Trophoblast cell (in vitro differentiated cells and primary cell): ENCODE measurements around the gene LPCAT3.

ENCODE experiments used
- DNase-seq, 2 donors: peaks; one replicate each; pipeline ENCODE4 v3.0.0-alpha.2; 2016
- H2AFZ ChIP-seq: 2 replicates; pipeline ENCODE4 v1.6.1; 2013; ENCODE audit warnings: low read length, moderate library complexity, mild to moderate bottlenecking; ENCODE audit not compliant: insufficient read depth, poor library complexity
- H2AK5ac ChIP-seq: 2 replicates; pipeline ENCODE4 v1.6.1; 2013; ENCODE audit warnings: mild to moderate bottlenecking, low read length
- H2BK120ac ChIP-seq: 2 replicates; pipeline ENCODE4 v1.6.1; 2013; ENCODE audit warnings: low read length, mild to moderate bottlenecking, moderate library complexity; ENCODE audit not compliant: insufficient read depth, poor library complexity
- H2BK12ac ChIP-seq: 2 replicates; pipeline ENCODE4 v1.6.1; 2013; ENCODE audit warnings: mild to moderate bottlenecking, low read length, moderate library complexity
- H2BK5ac ChIP-seq: 2 replicates; pipeline ENCODE4 v1.6.1; 2013; ENCODE audit warnings: low read length, low read depth, moderate library complexity, mild to moderate bottlenecking; ENCODE audit not compliant: poor library complexity
- H3K14ac ChIP-seq: 2 replicates; pipeline ENCODE4 v1.6.1; 2013; ENCODE audit warnings: mild to moderate bottlenecking, low read length
- H3K18ac ChIP-seq: 2 replicates; pipeline ENCODE4 v1.6.1; 2013; ENCODE audit warnings: mild to moderate bottlenecking, low read length
- H3K23ac ChIP-seq: 2 replicates; pipeline ENCODE4 v1.6.1; 2013; ENCODE audit warnings: low read length
- H3K27ac ChIP-seq: 2 replicates; pipeline ENCODE4 v1.5.1; 2013; ENCODE audit warnings: low read depth, mild to moderate bottlenecking, inconsistent platforms, low read length, moderate library complexity
- H3K27me3 ChIP-seq: 2 replicates; pipeline ENCODE4 v1.6.1; 2013; ENCODE audit warnings: inconsistent platforms, mild to moderate bottlenecking, low read length, moderate library complexity; ENCODE audit not compliant: insufficient read depth
- H3K36me3 ChIP-seq, 2 experiments: 1 replicate in 1 of 2; 2 replicates in 1 of 2; pipeline ENCODE4 v1.6.1; 2013; ENCODE audit warnings: low read length in 2 of 2, mild to moderate bottlenecking in 2 of 2, moderate library complexity in 1 of 2; ENCODE audit not compliant: insufficient read depth in 2 of 2, control insufficient read depth in 1 of 2
- H3K4ac ChIP-seq: 2 replicates; pipeline ENCODE4 v1.6.1; 2013; ENCODE audit warnings: low read depth, mild to moderate bottlenecking, low read length, moderate library complexity
- H3K4me1 ChIP-seq, 2 experiments: 1 replicate in 1 of 2; 2 replicates in 1 of 2; pipeline ENCODE4 v1.6.1; 2013; ENCODE audit warnings: low read length in 2 of 2, mild to moderate bottlenecking in 2 of 2, moderate library complexity in 1 of 2; ENCODE audit not compliant: insufficient read depth in 2 of 2, control insufficient read depth in 1 of 2
- H3K4me2 ChIP-seq: 2 replicates; pipeline ENCODE4 v1.6.1; 2013; ENCODE audit warnings: inconsistent platforms, mild to moderate bottlenecking, low read length, moderate library complexity
- H3K4me3 ChIP-seq: 2 replicates; pipeline ENCODE4 v1.5.1; 2013; ENCODE audit warnings: mild to moderate bottlenecking, low read depth, low read length, inconsistent platforms
- H3K79me1 ChIP-seq: one replicate; pipeline ENCODE4 v1.6.1; 2013; ENCODE audit warnings: low read length
- H3K79me2 ChIP-seq: 2 replicates; pipeline ENCODE4 v1.6.1; 2013; ENCODE audit warnings: low read length, mild to moderate bottlenecking; ENCODE audit not compliant: control insufficient read depth, insufficient read depth, poor library complexity
- H3K9ac ChIP-seq: 2 replicates; pipeline ENCODE4 v1.6.1; 2013; ENCODE audit warnings: mild to moderate bottlenecking, low read length
- H3K9me3 ChIP-seq: 2 replicates; pipeline ENCODE4 v1.6.1; 2013; ENCODE audit warnings: low read depth, mild to moderate bottlenecking, control low read depth, inconsistent platforms, low read length; ENCODE audit not compliant: insufficient read depth
- H4K12ac ChIP-seq: 2 replicates; pipeline ENCODE4 v1.6.1; 2013; ENCODE audit warnings: low read depth, mild to moderate bottlenecking, low read length, moderate library complexity
- H4K8ac ChIP-seq: 2 replicates; pipeline ENCODE4 v1.6.1; 2013; ENCODE audit warnings: low read depth, mild to moderate bottlenecking, low read length, moderate library complexity
- H4K91ac ChIP-seq: one replicate; pipeline ENCODE4 v1.6.1; 2013; ENCODE audit warnings: low read depth, mild to moderate bottlenecking, low read length, moderate library complexity
- WGBS: extraction: QIAGEN DNeasy Blood & Tissue Kit; methylation state at CpG from one replicate; pipeline ENCODE4 v1.1.7; 2013; ENCODE audit warnings: missing lambda C conversion rate; ENCODE audit not compliant: insufficient read length, insufficient coverage; ENCODE audit errors: extremely low coverage; 5-methylcytosine and 5-hydroxymethylcytosine counted together

Gene LPCAT3

DNA sequence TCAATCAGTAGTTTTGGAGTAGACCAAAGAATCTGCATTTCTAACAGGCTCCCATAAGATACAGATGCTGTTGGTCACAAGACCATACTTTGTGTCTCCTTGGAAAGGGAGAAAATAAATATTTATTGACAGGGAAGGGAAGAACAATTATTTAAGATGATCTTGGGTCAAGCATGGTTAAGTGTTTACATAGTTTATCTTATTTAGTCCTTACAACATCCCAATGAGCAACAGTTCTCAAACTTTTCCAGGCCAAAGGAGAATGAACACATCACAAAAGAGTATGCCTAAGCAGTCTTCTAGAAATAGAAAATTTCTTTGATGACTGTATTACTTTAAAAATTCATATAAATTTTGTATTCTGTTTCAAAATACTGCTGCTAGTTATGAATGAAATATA lies 8.8 kb downstream of the LPCAT3 start:
- no peaks in the 10 kb centered on the region for H3K79me2 ChIP-seq
- no peak overlapping the region for H2AFZ ChIP-seq
- peaks cover 5 to 8% of the 10 kb centered on the region in 2 experiments for H3K36me3 ChIP-seq
- H2AK5ac ChIP-seq = no peak overlapping the region
- H3K23ac ChIP-seq = no peak overlapping the region
- no peaks in the 10 kb centered on the region for H3K79me1 ChIP-seq
- H2BK12ac ChIP-seq = no peak overlapping the region
- H3K14ac ChIP-seq = no peak overlapping the region
- H2BK5ac ChIP-seq = no peak overlapping the region
- no peak overlapping the region for H4K12ac ChIP-seq
- H4K91ac ChIP-seq = no peak overlapping the region
- H2BK120ac ChIP-seq = no peak overlapping the region
- H3K18ac ChIP-seq = no peak overlapping the region
- H3K4me3 ChIP-seq = no peak overlapping the region
- H3K4me2 ChIP-seq = no peak overlapping the region
- H3K4me1 ChIP-seq = peaks cover 3% of the 10 kb centered on the region in 2 experiments
- H3K9me3 ChIP-seq = no peaks in the 10 kb centered on the region
- DNase-seq = no peak
- no peak overlapping the region for H4K8ac ChIP-seq
- no peak overlapping the region for H3K4ac ChIP-seq
- H3K27me3 ChIP-seq = no peaks in the 10 kb centered on the region
- H3K9ac ChIP-seq = no peak overlapping the region
- no peak overlapping the region for H3K27ac ChIP-seq

- Histone ChIP-seq H4K91ac (no peak overlapping the region), H3K36me3 (peaks cover 5 to 6% of the 10 kb centered on the region in 2 experiments), H4K12ac (no peak overlapping the region), H3K27ac (no peak overlapping the region), H3K14ac (no peak overlapping the region), H3K9ac (no peak overlapping the region), H3K79me2 (no peaks in the 10 kb centered on the region), H3K23ac (no peak overlapping the region), H2BK12ac (no peak overlapping the region), H3K9me3 (no peaks in the 10 kb centered on the region), H3K79me1 (no peaks in the 10 kb centered on the region), H2AFZ (no peak overlapping the region), H2BK5ac (no peak overlapping the region), H2AK5ac (no peak overlapping the region), H3K18ac (no peak overlapping the region), H3K4me3 (no peak overlapping the region), H3K4me1 (peaks cover 3% of the 10 kb centered on the region in 2 experiments), H4K8ac (no peak overlapping the region), H3K27me3 (no peaks in the 10 kb centered on the region), H2BK120ac (no peak overlapping the region), H3K4ac (no peak overlapping the region), H3K4me2 (no peak overlapping the region)
- no CpG with 5 or more reads among the region's 2 CpGs for WGBS
- DNase-seq = no peak
Measured at GRCh38 chr12:7008864-7009263, 9.4 kb downstream of the LPCAT3 start.

DNA sequence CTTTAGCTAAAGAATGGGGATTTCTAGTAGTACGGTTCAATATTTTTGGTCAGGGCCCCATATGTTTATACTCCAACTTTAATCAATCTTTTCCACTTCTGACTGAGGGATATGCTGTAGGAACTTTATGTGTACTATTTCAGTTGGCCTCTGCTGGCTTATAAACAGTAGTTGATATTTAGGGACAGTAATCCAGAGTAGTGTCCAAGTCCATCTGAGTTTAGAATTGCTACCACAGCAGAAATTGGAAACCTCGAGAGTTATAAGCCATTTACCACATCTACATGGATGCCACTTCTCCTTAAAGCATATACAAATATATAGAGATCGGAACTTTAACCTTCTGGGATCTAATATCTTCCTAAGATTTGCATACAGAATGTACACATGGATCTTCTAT lies 11.6 kb downstream of the LPCAT3 start:
- Histone ChIP-seq H2AFZ (no peak overlapping the region), H4K91ac (no peak overlapping the region)
- DNase-seq = no peak

DNA sequence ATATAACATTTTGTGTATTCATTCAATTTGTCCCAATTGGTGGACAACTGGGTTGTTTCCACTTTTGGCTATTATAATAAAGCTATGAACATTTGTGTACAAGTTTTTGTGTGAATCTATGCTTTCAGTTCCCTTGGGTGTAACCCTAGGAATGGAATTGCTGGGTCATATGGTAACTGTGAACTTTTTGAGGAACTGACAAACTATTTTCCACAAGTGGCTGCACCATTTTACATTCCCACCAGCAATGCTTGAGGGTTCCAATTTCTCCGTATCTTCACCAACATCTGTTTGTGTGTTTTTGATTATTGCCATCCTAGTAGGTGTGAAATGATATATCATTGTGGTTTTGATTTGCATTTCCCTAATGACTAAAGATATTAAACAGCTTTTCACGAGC lies 13.0 kb downstream of the LPCAT3 start:
- no peak overlapping the region for H3K4me3 ChIP-seq

More for the DNA sequence above, 11.6 kb downstream of the LPCAT3 start:
- no peaks in the 10 kb centered on the region for H3K4me1 ChIP-seq
- H3K9me3 ChIP-seq = no peaks in the 10 kb centered on the region
- H3K79me2 ChIP-seq = no peaks in the 10 kb centered on the region
- no peaks in the 10 kb centered on the region for H3K27me3 ChIP-seq
- H3K23ac ChIP-seq = no peak overlapping the region
- peaks cover 2% of the 10 kb centered on the region in 2 experiments for H3K36me3 ChIP-seq
- H3K18ac ChIP-seq = no peak overlapping the region
- no peak overlapping the region for H4K12ac ChIP-seq
- no peak overlapping the region for H3K27ac ChIP-seq
- H2AK5ac ChIP-seq = no peak overlapping the region
- no peak overlapping the region for H3K4me3 ChIP-seq
- no peak overlapping the region for H2BK12ac ChIP-seq
- no peaks in the 10 kb centered on the region for H3K79me1 ChIP-seq
- no peak overlapping the region for H3K4ac ChIP-seq
- no peak overlapping the region for H2BK120ac ChIP-seq
- H3K14ac ChIP-seq = no peak overlapping the region
- H3K9ac ChIP-seq = no peak overlapping the region
- H4K8ac ChIP-seq = no peak overlapping the region
- WGBS = no CpG with 5 or more reads among the region's 3 CpGs
- no peak overlapping the region for H2BK5ac ChIP-seq
- no peak overlapping the region for H3K4me2 ChIP-seq

More for the DNA sequence above, 13.0 kb downstream of the LPCAT3 start:
- H2AK5ac ChIP-seq = no peak overlapping the region
- no peak overlapping the region for H4K91ac ChIP-seq
- no peak overlapping the region for H2BK12ac ChIP-seq
- no peaks in the 10 kb centered on the region for H3K27me3 ChIP-seq
- no peaks in the 10 kb centered on the region for H3K79me2 ChIP-seq
- H3K14ac ChIP-seq = no peak overlapping the region
- no peak overlapping the region for H3K4me2 ChIP-seq
- H3K9ac ChIP-seq = no peak overlapping the region
- no peak for DNase-seq
- no peak overlapping the region for H3K23ac ChIP-seq
- H3K36me3 ChIP-seq = peaks cover 3 to 4% of the 10 kb centered on the region in 2 experiments
- H2BK120ac ChIP-seq = no peak overlapping the region
- no peaks in the 10 kb centered on the region for H3K9me3 ChIP-seq
- H3K18ac ChIP-seq = no peak overlapping the region
- H3K4ac ChIP-seq = no peak overlapping the region
- WGBS = no CpG with 5 or more reads among the region's 2 CpGs
- H3K79me1 ChIP-seq = no peaks in the 10 kb centered on the region
- H3K4me1 ChIP-seq = no peaks in the 10 kb centered on the region
- H2BK5ac ChIP-seq = no peak overlapping the region
- H4K12ac ChIP-seq = no peak overlapping the region
- no peak overlapping the region for H3K27ac ChIP-seq
- no peak overlapping the region for H4K8ac ChIP-seq
- H2AFZ ChIP-seq = no peak overlapping the region
